ENCODE measurements around the gene PIGQ. TPM values are rescaled to one million over a fixed set of nuclear protein-coding genes. Genes with fewer than 3 reads are reported as not detected.

Gene PIGQ
- total RNA-seq, 4 donors from 2014 or later: 10.0 to 56.9 (median 30.7) TPM

DNA sequence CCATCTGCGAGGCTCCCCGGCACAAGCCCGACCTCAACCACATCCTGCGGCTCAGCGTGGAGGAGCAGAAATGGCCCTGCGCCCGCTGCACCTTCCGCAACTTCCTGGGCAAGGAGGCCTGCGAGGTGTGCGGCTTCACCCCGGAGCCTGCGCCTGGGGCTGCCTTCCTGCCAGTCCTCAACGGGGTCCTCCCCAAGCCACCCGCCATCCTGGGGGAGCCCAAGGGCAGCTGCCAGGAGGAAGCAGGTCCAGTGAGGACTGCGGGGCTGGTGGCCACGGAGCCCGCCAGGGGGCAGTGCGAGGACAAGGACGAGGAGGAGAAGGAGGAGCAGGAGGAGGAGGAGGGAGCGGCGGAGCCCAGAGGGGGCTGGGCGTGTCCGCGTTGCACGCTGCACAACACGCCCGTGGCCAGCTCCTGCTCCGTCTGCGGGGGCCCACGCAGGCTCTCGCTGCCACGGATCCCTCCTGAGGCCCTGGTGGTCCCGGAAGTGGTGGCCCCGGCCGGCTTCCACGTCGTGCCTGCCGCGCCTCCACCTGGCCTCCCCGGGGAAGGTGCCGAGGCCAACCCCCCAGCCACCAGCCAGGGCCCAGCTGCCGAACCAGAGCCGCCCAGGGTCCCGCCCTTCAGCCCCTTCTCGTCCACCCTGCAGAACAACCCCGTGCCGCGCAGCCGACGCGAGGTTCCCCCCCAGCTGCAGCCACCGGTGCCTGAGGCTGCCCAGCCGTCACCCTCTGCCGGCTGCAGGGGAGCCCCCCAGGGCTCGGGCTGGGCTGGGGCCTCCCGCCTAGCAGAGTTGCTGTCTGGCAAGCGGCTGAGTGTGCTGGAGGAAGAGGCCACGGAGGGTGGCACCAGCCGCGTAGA, 22.6 kb upstream of the PIGQ start:
- Histone ChIP-seq H3K27me3 (no peaks in the 10 kb centered on the region), H3K27ac (no peak overlapping the region), H3K4me3 (no peak overlapping the region), H3K4me1 (no peaks in the 10 kb centered on the region), H3K9me3 (no peaks in the 10 kb centered on the region), H3K36me3 (no peaks in the 10 kb centered on the region)
- no peak for TF ChIP-seq POLR2A (IDR thresholded peaks at IDR 0.05)
- TF ChIP-seq CTCF (IDR thresholded peaks at IDR 0.05): peak in 3 of 4 experiments; percentile 48 to 66 (median 52)
- intact Hi-C loops (cut with DNase I; ENCODE audit: low total_unique reads): no loop called here
- DNase-seq: peak; percentile 64 to 79

GRCh38 chr16:548586-548985, 21.2 kb upstream of the PIGQ start:
- Histone ChIP-seq H3K27me3 (no peaks in the 10 kb centered on the region), H3K9me3 (no peaks in the 10 kb centered on the region), H3K4me1 (no peaks in the 10 kb centered on the region), H3K36me3 (no peaks in the 10 kb centered on the region), H3K27ac (no peak overlapping the region), H3K4me3 (no peak overlapping the region)
- DNase-seq: no peak
- no peak for TF ChIP-seq CTCF (IDR thresholded peaks at IDR 0.05)
- intact Hi-C loops (cut with DNase I; ENCODE audit: low total_unique reads): no loop called here

- no peaks in the 10 kb centered on the region for H3K9me3 ChIP-seq
- no peak for DNase-seq
- no peak overlapping the region for H3K4me3 ChIP-seq
- no peak overlapping the region for H3K27ac ChIP-seq
- intact Hi-C loops (cut with DNase I; ENCODE audit: low total_unique reads): no loop called here
- no peaks in the 10 kb centered on the region for H3K27me3 ChIP-seq
- TF ChIP-seq POLR2A (IDR thresholded peaks at IDR 0.05): no peak
- TF ChIP-seq CTCF (IDR thresholded peaks at IDR 0.05): no peak
- no peaks in the 10 kb centered on the region for H3K36me3 ChIP-seq
- no peaks in the 10 kb centered on the region for H3K4me1 ChIP-seq
These were observed 20.1 kb upstream of the PIGQ start for GRCh38 chr16:549544-550263.

DNA sequence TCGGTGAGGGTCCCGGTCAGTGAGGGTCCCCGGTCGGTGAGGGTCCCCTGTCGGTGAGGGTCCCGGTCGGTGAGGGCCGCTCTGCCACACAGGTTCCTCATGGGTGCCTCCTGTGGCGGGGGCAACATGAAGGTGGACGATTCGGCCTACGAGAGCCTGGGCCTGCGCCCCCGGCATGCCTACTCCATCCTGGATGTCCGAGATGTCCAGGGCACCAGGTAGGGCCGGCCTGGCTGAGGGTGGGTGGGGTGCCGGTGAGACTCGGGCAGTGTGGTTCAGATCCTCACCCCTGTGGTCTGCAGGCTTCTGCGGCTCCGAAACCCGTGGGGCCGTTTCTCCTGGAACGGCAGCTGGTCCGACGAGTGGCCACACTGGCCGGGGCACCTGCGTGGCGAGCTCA, 18.6 kb upstream of the PIGQ start:
- intact Hi-C loops (cut with DNase I; ENCODE audit: low total_unique reads): no loop called here
- TF ChIP-seq CTCF (IDR thresholded peaks at IDR 0.05): no peak
- no peak for TF ChIP-seq POLR2A (IDR thresholded peaks at IDR 0.05)
- Histone ChIP-seq H3K4me1 (no peaks in the 10 kb centered on the region), H3K27me3 (no peaks in the 10 kb centered on the region), H3K9me3 (no peaks in the 10 kb centered on the region), H3K4me3 (no peak overlapping the region), H3K27ac (no peak overlapping the region), H3K36me3 (no peaks in the 10 kb centered on the region)
- DNase-seq: no peak

GRCh38 chr16:552171-552570, 17.6 kb upstream of the PIGQ start:
- H3K27me3 ChIP-seq: no peaks in the 10 kb centered on the region
- H3K36me3 ChIP-seq: no peaks in the 10 kb centered on the region
- no peak for TF ChIP-seq POLR2A (IDR thresholded peaks at IDR 0.05)
- TF ChIP-seq CTCF (IDR thresholded peaks at IDR 0.05): no peak
- intact Hi-C loops (cut with DNase I; ENCODE audit: low total_unique reads): no loop called here
- no peaks in the 10 kb centered on the region for H3K9me3 ChIP-seq
- H3K4me1 ChIP-seq: no peaks in the 10 kb centered on the region
- no peak overlapping the region for H3K27ac ChIP-seq
- H3K4me3 ChIP-seq: no peak overlapping the region
- DNase-seq: no peak
